K562 (cell line): ENCODE data around the gene PTPRT. TPM values are rescaled to one million over a fixed set of nuclear protein-coding genes. Genes with fewer than 3 reads are reported as not detected.

ENCODE experiments used
- ATAC-seq: fragments of 200-7000 bp; cut with Tn5 transposase; 3 replicates; pipeline ENCODE4 v1.9.1; 2020; ENCODE audit warnings: moderate library complexity
- BruUV-seq: library from RNA; stranded (reverse); fragments of 400-500 nt; replicated peaks from 2 replicates; lab custom pipeline; 2021; lab: Mats Ljungman, UMichigan
- CTCF ChIA-PET: fragments of 300-600 bp; formaldehyde crosslinking; extraction: SDS; loops from one replicate; lab custom pipeline; 2021; ENCODE audit warnings: low intra/inter-chr PET ratio; lab: Yijun Ruan, JAX
- POLR2A ChIA-PET: fragments of 300-600, 350-650 bp; sonication (Branson Sonifier 250); formaldehyde crosslinking; extraction: SDS; loops from one replicate; lab custom pipeline; 2021; ENCODE audit warnings: antibody characterized with exemption, inconsistent platforms; lab: Yijun Ruan, JAX
- DNase-seq, 4 experiments: peaks; one replicate each; pipeline versions ENCODE4 v3.0.0 to v3.0.0-alpha.2; 2011 to 2018; ENCODE audit warnings: low spot score in 3 of 4, mixed read lengths in 3 of 4; ENCODE audit errors: extremely low read depth in 1 of 4
- FAIRE-seq: peaks from 2 replicates; lab custom pipeline; 2011; peaks lifted over from hg19 to GRCh38; lab: Jason Lieb, UNC
- H2AFZ ChIP-seq: 2 replicates; pipeline ENCODE4 v1.6.0; 2011; ENCODE audit warnings: low read depth, low read length, control low read depth, inconsistent platforms
- H3K27ac ChIP-seq: fragments of 200-600 bp; 3 replicates; pipeline ENCODE4 v1.8.0; 2011; ENCODE audit warnings: low read depth, mild to moderate bottlenecking, control low read depth, inconsistent platforms, low read length, moderate library complexity, mixed read lengths; ENCODE audit errors: extremely low read depth
- H3K27me3 ChIP-seq, 2 experiments: fragments of 300-600 bp in 1 of 2; 2 replicates in 1 of 2; 3 replicates in 1 of 2; pipeline versions ENCODE4 v1.6.0 to v1.8.0; 2011; ENCODE audit warnings: inconsistent platforms in 2 of 2, low read length in 2 of 2, mild to moderate bottlenecking in 1 of 2, mixed read lengths in 1 of 2, moderate library complexity in 1 of 2; ENCODE audit not compliant: control insufficient read depth in 2 of 2, insufficient read depth in 2 of 2
- H3K36me3 ChIP-seq: fragments of 300-600 bp; 3 replicates; pipeline ENCODE4 v1.8.0; 2011; ENCODE audit warnings: mild to moderate bottlenecking, low read length, inconsistent platforms; ENCODE audit not compliant: control insufficient read depth, insufficient read depth
- H3K4me1 ChIP-seq, 2 experiments: fragments of 200-600 bp in 1 of 2; replicated peaks in 1 of 2; 2 replicates in 1 of 2; 3 replicates in 1 of 2; pipeline versions ENCODE4 v1.5.1 to v1.8.0; 2011; ENCODE audit warnings: inconsistent platforms in 2 of 2, low read length in 2 of 2, mild to moderate bottlenecking in 1 of 2, mixed read lengths in 1 of 2, moderate library complexity in 1 of 2; ENCODE audit not compliant: control insufficient read depth in 2 of 2, insufficient read depth in 2 of 2
- H3K4me2 ChIP-seq: 2 replicates; pipeline ENCODE4 v1.6.1; 2011; ENCODE audit warnings: low read length, control low read depth, inconsistent platforms, mixed read lengths; ENCODE audit not compliant: insufficient read depth
- H3K4me3 ChIP-seq: fragments of 200-600 bp; sonication (generic), shearing (Covaris generic); 2 replicates; pipeline ENCODE4 v1.5.1; 2016; ENCODE audit warnings: control low read depth, inconsistent platforms
- H3K79me2 ChIP-seq: fragments of 200-600 bp; 3 replicates; pipeline ENCODE4 v1.8.0; 2011; ENCODE audit warnings: low read length, inconsistent platforms; ENCODE audit not compliant: control insufficient read depth, insufficient read depth
- H3K9ac ChIP-seq, 2 experiments: 2 replicates each; pipeline versions ENCODE4 v1.6.0 to v1.6.1; 2011; ENCODE audit warnings: low read depth in 2 of 2, low read length in 2 of 2, control low read depth in 1 of 2, inconsistent platforms in 1 of 2, mild to moderate bottlenecking in 1 of 2, mixed read lengths in 1 of 2; ENCODE audit not compliant: insufficient read depth in 1 of 2
- H3K9me1 ChIP-seq: one replicate; pipeline ENCODE4 v1.6.0; 2011; ENCODE audit warnings: inconsistent platforms, mild to moderate bottlenecking, low read length, moderate library complexity; ENCODE audit not compliant: control insufficient read depth, insufficient read depth
- H3K9me3 ChIP-seq: replicated peaks from 2 replicates; pipeline ENCODE4 v1.5.1; 2011; ENCODE audit warnings: low read depth, low read length, inconsistent platforms; ENCODE audit not compliant: control insufficient read depth, insufficient read depth
- H4K20me1 ChIP-seq: replicated peaks from 2 replicates; pipeline ENCODE4 v1.6.1; 2011; ENCODE audit warnings: low read length, inconsistent platforms, mixed read lengths; ENCODE audit not compliant: control insufficient read depth, insufficient read depth
- ARID3A ChIP-seq: IDR thresholded peaks from 2 replicates; pipeline ENCODE4 v1.6.1; 2012; ENCODE audit warnings: low read depth, low read length, improper control_type of control experiment, borderline replicate concordance
- ARID4B ChIP-seq: sonication (generic); formaldehyde crosslinking; IDR thresholded peaks from 2 replicates; pipeline ENCODE4 v1.8.0; 2022; ENCODE audit warnings: mild to moderate bottlenecking, missing genetic modification reagents
- FUS ChIP-seq: fragments of 200-400 bp; formaldehyde crosslinking; optimal IDR thresholded peaks from 2 replicates; pipeline ENCODE3; 2017; ENCODE audit warnings: low read depth, low read length
- PRPF4 ChIP-seq: fragments of 200-400 bp; formaldehyde crosslinking; IDR thresholded peaks from one replicate; pipeline ENCODE4 v1.6.1; 2017; ENCODE audit warnings: low read length, low read depth, mild to moderate bottlenecking; ENCODE audit not compliant: insufficient read depth, poor library complexity, severe bottlenecking
- ZNF445 ChIP-seq: fragments of 250-450 bp; sonication (Bioruptor Pico); IDR thresholded peaks from 2 replicates; pipeline ENCODE4 v1.4.0; 2020; ENCODE audit warnings: low read depth, mild to moderate bottlenecking, moderate library complexity
- ZNF583 ChIP-seq: fragments of 250-450 bp; sonication (Bioruptor Pico); IDR thresholded peaks from 2 replicates; pipeline ENCODE4 v1.4.0; 2020
- WGBS: fragments of 100-300 bp; shearing (Covaris generic); methylation state at CpG from one replicate; pipeline ENCODE4 v1.1.6; 2016; ENCODE audit warnings: low coverage, mixed read lengths; ENCODE audit not compliant: insufficient coverage; ENCODE audit errors: missing lambda C conversion rate; 5-methylcytosine and 5-hydroxymethylcytosine counted together
- in situ Hi-C: fragments of 300-500 bp; cut with MboI; formaldehyde crosslinking; loops from 4 replicates; pipeline ENCODE4 v1.15.0; 2018; ENCODE audit warnings: inconsistent platforms, mixed read lengths
- intact Hi-C: fragments of 100-400 bp; cut with micrococcal nuclease; formaldehyde crosslinking; loops from 2 replicates; pipeline ENCODE4 v1.14.2; 2022
- polyA plus RNA-seq, 8 experiments: library from polyadenylated mRNA; depleted of rRNA in 4 of 8; stranded (reverse) in 5 of 8; unstranded in 3 of 8; fragments of >200 nt; fragmentation: Nextera tagmentation in 2 of 8; fragmentation: Illumina TruSeq in 1 of 8; extraction: Ambion mirVana in 2 of 8; extraction: Trizol in 1 of 8; gene quantifications; 2 replicates each; pipeline versions ENCODE4 v1.2.1 to v1.2.3, GENCODE V29; 2011 to 2014; ENCODE audit warnings: inconsistent platforms in 1 of 8, missing spikeins in 1 of 8
- total RNA-seq, 7 experiments: library from RNA; depleted of rRNA in 6 of 7; stranded (reverse); fragments of >200 nt in 6 of 7; fragmentation: Illumina TruSeq in 2 of 7; extraction: Trizol in 2 of 7; gene quantifications; 2 replicates each; pipeline versions ENCODE4 v1.2.1 to v1.2.3, GENCODE V29; 2011 to 2021; ENCODE audit warnings: low replicate concordance in 1 of 7

PTPRT gene
- total and polyA plus RNA-seq, 9 of the 15 experiments (the other 6 are each of a cell fraction or from before 2014, with no cell fraction given) = not detected

- TF ChIP-seq FUS (no peak), PRPF4 (no peak), ZNF583 (CRISPR knock-in tag) (no peak), ZNF445 (no peak)
These were observed 633.1 kb downstream of the PTPRT start (continued) for GRCh38 chr20:42556575-42556974.

- Histone ChIP-seq H3K9me3 (no peaks in the 10 kb centered on the region), H3K4me2 (no peak overlapping the region), H3K36me3 (no peaks in the 10 kb centered on the region), H3K27ac (no peak overlapping the region), H3K27me3 (no peaks in the 10 kb centered on the region), H3K9me1 (no peaks in the 10 kb centered on the region), H4K20me1 (no peaks in the 10 kb centered on the region), H3K4me3 (no peak overlapping the region), H3K4me1 (no peaks in the 10 kb centered on the region), H2AFZ (no peak overlapping the region), H3K9ac (no peak overlapping the region), H3K79me2 (no peaks in the 10 kb centered on the region)
- no TSS peak for BruUV-seq
- ChIA-PET POLR2A (no interaction called here), CTCF (no interaction called here)
- TF ChIP-seq ARID3A (no peak), ARID4B (no peak)
- WGBS = 0% methylated on average over 1 of the region's 2 CpGs
- in situ Hi-C loops (no loop called here), intact Hi-C loops (no loop called here)
- FAIRE-seq = no peak
- no peak for ATAC-seq
- DNase-seq = no peak
These were observed 636.3 kb downstream of the PTPRT start for GRCh38 chr20:42553374-42553773.
